Endothelial cell of umbilical vein (primary cell): Measurements from ENCODE around the gene ZDHHC17.

Experiments used
- EZH2 ChIP-seq: IDR thresholded peaks from 2 replicates; pipeline ENCODE4 v1.6.1; 2012; ENCODE audit warnings: borderline replicate concordance, low read depth, mild to moderate bottlenecking, moderate library complexity, low read length, inconsistent platforms; ENCODE audit not compliant: severe bottlenecking
- FOS ChIP-seq: IDR thresholded peaks from 2 replicates; pipeline ENCODE4 v1.6.1; 2011; ENCODE audit warnings: mild to moderate bottlenecking, low read length, moderate library complexity, borderline replicate concordance; ENCODE audit not compliant: insufficient read depth
- GATA2 ChIP-seq: IDR thresholded peaks from 2 replicates; pipeline ENCODE4 v1.7.0; 2011; ENCODE audit warnings: low read depth, mild to moderate bottlenecking, moderate library complexity, mixed read lengths, low read length; ENCODE audit not compliant: insufficient read length, insufficient read depth
- JUN ChIP-seq: IDR thresholded peaks from 2 replicates; pipeline ENCODE4 v1.6.1; 2011; ENCODE audit warnings: borderline replicate concordance, low read depth; ENCODE audit not compliant: insufficient read length, insufficient read depth
- MYC ChIP-seq: IDR thresholded peaks from one replicate; pipeline ENCODE4 v1.6.1; 2011; ENCODE audit warnings: mild to moderate bottlenecking, low read depth, low read length
- POLR2A ChIP-seq: IDR thresholded peaks from 2 replicates; pipeline ENCODE4 v1.6.1; 2012; ENCODE audit warnings: low read depth, mild to moderate bottlenecking, control low read depth, low read length
- POLR2AphosphoS5 ChIP-seq: IDR thresholded peaks from 2 replicates; pipeline ENCODE4 v1.6.1; 2012; ENCODE audit warnings: low read depth, mild to moderate bottlenecking, control low read depth, low read length, moderate library complexity; ENCODE audit not compliant: insufficient read depth
- TF ChIP-seq, protein P1 (sequence below), 2 donors: IDR thresholded peaks; 1 replicate in 1 of 2; 2 replicates in 1 of 2; pipeline ENCODE4 v1.5.1; 2011; ENCODE audit warnings: low read length in 2 of 2, mild to moderate bottlenecking in 2 of 2, moderate library complexity in 2 of 2, control low read depth in 1 of 2, inconsistent platforms in 1 of 2, low read depth in 1 of 2; ENCODE audit not compliant: insufficient read depth in 1 of 2; ENCODE audit errors: extremely low read depth in 1 of 2
- TF ChIP-seq, protein P2 (sequence below): IDR thresholded peaks from 2 replicates; pipeline ENCODE4 v1.6.1; 2011; ENCODE audit not compliant: insufficient read depth, insufficient read length

DNA sequence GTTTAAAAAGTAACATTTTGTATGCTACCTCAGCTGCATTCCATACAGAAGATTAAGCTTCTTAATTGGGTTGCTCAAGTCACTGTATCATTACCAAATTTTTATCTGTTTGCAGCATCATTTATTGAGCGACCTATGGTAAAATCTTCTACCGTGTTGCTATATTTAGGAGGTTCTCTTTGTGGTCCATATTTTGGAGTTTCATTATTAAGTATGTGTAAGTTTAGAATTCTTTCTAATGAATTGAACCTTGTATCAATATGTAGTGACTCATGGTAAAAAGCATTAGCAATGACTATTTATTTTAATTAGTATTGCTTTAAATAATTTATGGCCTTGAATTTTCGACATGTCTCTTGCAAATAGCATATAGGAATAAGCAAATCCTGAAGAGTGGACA, 72.7 kb downstream of the ZDHHC17 start:
- no peak for TF ChIP-seq POLR2AphosphoS5
- TF ChIP-seq POLR2A, result no peak
- TF ChIP-seq, protein P1, sequence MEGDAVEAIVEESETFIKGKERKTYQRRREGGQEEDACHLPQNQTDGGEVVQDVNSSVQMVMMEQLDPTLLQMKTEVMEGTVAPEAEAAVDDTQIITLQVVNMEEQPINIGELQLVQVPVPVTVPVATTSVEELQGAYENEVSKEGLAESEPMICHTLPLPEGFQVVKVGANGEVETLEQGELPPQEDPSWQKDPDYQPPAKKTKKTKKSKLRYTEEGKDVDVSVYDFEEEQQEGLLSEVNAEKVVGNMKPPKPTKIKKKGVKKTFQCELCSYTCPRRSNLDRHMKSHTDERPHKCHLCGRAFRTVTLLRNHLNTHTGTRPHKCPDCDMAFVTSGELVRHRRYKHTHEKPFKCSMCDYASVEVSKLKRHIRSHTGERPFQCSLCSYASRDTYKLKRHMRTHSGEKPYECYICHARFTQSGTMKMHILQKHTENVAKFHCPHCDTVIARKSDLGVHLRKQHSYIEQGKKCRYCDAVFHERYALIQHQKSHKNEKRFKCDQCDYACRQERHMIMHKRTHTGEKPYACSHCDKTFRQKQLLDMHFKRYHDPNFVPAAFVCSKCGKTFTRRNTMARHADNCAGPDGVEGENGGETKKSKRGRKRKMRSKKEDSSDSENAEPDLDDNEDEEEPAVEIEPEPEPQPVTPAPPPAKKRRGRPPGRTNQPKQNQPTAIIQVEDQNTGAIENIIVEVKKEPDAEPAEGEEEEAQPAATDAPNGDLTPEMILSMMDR (IDR thresholded peaks at IDR 0.05; ENCODE audit: extremely low read depth in 1 of 2, insufficient read depth in 1 of 2, low read depth in 1 of 2, low read length in 2 of 2), result no peak
- TF ChIP-seq MYC, result no peak
- no peak for TF ChIP-seq EZH2
- TF ChIP-seq JUN, result no peak
- TF ChIP-seq, protein P2, sequence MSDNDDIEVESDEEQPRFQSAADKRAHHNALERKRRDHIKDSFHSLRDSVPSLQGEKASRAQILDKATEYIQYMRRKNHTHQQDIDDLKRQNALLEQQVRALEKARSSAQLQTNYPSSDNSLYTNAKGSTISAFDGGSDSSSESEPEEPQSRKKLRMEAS, result no peak
- TF ChIP-seq GATA2, result no peak
- no peak for TF ChIP-seq FOS
